Stimulated activated CD8-positive, alpha-beta memory T cell treated with anti-CD3 and anti-CD28 coated beads, Interleukin-4, amount 100 ng/mL, for 4 hours (primary cell): ENCODE results near the gene TEX14.
"Not testable (repeated sequence)": the region's sequence is repeated elsewhere in the genome, so short reads cannot be mapped to it uniquely, and the experiment has no call there.

ENCODE experiments used
- DNase-seq, 2 donors: peaks; one replicate each; pipeline ENCODE4 v3.0.0-alpha.2; 2020; ENCODE audit warnings: low read depth in 2 of 2, low spot score in 1 of 2

TEX14 gene

DNA sequence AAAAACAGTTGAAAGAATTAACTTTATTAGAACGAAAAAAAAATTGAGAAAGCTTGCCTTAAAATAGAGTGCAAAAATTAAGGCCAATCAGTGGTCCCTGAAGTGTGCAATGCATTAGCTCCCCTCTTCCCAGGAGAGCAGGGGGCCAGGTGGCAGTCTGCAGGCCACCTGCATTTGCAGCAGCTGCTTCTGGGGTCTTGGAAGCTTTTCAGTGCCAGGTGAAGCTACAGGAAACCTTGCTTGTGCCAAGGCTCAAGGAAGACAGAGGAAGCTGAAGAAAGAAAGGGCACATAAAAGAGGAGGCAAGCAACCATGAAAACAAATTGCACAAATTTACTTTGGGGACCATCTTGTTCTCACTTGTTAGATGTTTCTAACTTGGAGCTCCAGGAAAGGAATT lies 126.9 kb downstream of the TEX14 start:
- DNase-seq = no peak

GRCh38 chr17:58564243-58564642 lies 127.6 kb downstream of the TEX14 start:
- no peak for DNase-seq

GRCh38 chr17:58560511-58560910 lies 131.3 kb downstream of the TEX14 start:
- no peak for DNase-seq

- DNase-seq = no peak
Observed at GRCh38 chr17:58557981-58558380, 133.9 kb downstream of the TEX14 start.

DNA sequence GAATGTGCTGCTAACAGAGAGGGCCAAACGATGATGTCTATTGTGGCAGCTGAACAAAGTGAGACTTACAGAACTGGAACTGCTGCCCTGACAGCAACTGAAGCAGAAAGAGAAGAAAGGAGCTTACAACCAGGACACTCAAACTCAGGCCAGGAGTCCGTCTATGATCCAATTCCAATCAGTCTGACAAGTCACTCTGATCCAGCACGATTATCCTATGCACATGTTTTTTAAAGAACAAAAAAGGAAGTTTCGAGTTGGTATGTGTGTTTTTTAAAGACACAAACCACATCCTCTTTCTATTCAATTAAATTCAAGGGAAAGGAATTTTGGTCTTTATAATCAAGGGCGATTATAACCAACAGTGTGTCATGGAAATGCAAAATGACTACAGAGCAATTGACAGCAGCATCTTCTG lies 135.0 kb downstream of the TEX14 start:
- DNase-seq = no peak

DNA sequence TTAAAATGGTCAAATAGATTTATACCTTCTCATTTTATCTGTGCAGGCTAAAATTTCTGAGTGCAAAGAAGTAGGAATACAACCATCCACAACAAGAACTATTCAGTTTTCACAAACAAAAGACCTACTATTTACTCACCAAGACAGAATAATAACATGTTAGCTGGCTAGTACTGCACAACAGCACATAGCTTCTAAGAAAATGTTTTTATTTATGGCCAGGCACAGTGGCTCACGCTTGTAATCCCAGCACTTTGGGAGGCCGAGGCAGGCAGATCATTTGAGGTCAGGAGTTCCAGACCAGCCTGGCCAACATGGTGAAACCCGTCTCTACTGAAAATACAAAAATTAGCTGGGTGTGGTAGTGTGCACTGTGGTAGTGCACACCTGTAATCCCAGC lies 136.7 kb downstream of the TEX14 start:
- not testable (repeated sequence) for DNase-seq

DNA sequence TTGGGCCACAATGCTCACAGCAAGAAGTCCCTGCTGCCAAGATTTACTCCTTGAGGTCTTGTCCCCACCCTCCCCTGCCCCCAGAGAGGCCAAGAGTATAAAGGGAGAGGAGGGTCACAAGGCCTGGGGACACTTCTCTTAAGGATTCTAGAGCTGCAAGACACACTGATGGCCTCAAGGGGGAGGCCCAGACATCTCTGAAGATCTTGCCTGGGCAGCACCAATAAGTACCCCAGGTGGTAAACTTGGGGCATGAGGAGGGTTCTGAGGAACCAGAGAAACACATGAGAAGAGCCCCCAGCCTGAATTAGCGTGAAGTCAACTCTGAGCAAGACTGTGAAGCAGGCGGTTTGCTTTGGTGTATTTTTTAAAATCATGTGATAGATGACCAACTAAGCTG lies 150.6 kb downstream of the TEX14 start:
- DNase-seq = no peak

- no peak for DNase-seq
Observed at GRCh38 chr17:58539698-58540097, 152.1 kb downstream of the TEX14 start.

DNA sequence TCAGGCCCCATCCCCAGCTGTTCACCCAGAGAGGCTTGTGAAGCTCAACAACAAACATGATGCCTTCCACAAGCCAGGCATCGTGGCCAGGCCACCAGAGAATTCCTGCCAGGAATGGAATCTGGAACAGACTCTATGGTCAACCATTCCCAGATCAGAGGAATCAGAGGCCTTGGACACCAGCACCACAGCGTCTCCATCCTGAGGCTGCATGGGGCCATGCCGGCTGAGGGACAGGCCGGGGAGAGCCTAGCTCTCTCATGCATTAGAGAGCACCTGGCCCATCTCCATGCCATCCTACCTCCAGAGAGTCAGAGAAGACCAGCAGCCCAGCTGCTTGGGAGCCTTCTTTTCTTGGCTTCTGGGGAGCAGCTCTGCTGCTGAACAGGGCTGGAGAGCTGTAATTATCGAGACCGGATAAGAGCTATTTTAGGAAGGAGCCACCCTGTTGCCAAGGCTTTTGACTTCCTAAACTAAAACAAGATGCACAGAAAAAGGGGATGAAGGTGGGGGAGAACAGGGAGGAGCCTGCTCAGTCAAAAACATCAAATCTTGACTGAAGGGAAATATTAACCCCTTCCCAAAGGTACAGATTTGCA lies 152.9 kb downstream of the TEX14 start:
- DNase-seq = no peak

- no peak for DNase-seq
Observed at GRCh38 chr17:58537266-58537665, 154.6 kb downstream of the TEX14 start.

DNA sequence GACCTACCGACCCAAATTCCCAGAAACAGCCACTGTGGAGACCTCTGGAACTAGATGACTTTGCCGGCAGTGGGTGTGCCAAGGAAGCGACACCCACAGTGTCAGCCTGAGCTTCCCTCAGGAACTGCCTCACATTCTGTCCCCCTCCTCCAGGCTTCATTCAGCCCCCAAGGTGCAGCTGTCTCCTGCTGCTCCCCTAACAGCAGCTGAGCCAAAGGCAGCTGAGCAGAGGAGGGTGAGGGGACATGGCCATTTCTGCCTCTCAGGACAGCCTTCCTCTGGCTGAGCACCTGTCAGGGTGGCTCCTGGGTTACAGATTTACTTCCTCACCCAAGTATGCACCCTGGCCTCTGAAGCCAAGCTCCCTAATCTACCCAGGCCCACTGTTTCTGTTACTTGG lies 155.3 kb downstream of the TEX14 start:
- no peak for DNase-seq

- DNase-seq = no peak
Observed at GRCh38 chr17:58535431-58535830, 156.4 kb downstream of the TEX14 start.

- no peak for DNase-seq
Observed at GRCh38 chr17:58534901-58535421, 156.9 kb downstream of the TEX14 start.

DNA sequence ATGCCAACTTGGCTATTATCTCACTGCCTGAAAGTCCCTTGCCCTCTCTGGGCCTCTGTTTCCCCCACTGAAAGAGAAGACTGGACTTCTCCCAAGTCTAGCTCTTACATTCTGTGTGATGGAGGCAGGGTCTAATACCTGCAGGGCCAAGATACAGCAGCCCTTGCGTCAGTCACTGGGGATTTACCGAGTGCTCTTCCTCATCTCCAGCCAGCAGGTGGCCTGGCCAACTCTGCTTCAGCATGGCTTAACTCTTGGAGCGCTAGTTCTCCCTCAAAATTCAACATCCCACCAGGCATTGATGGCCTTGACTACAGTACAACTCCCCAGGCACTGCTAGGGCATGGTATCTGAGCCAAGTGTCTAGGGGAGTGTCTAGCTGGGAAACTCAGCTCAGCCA lies 157.5 kb downstream of the TEX14 start:
- DNase-seq = no peak

DNA sequence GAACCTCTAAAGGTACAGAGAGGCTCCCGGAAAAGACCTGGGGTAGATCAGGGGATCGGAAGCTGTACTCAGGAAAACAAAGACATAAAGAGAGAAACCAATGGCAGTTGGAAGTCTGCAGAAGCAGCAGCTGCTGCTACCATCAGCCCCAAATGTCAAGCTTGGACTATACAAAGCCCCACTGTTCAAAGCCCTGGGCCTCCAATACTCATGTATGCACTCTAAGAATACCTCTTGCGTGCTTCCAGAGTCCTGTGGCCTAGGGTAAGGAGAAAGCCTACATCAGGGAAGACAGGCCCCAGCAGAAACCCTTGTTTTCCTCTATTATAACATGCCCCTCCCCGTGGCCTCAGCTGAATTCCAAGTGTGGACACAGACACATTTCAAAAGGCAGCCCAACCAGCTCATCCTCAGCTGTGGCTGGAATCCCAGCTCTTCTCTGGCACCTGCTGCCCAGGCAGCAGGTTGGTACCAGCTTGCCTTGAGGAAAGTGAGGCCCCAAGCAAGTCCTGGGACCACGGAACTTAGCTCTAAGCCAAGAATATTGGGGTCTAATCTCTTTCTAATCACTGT lies 158.1 kb downstream of the TEX14 start:
- DNase-seq = no peak

DNA sequence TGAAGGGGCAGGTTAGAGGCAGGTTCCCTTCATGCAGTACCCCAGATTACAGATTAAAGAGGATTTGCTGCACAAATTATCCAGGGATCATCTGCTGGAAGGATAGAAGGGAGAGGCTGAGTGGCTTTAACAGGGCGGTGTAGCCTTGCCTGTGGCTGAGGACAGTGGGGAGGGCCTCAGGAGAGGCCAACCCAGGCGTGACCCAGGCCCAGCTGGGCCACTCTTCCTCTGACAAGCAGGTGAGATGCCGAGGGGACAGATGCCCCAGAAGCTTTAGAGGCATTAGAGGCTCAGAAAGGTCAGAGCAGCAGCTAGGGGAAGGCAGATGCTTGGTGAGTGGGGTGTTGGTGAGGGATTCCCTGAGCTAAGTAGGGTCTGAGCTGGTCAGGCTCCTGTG lies 159.3 kb downstream of the TEX14 start:
- DNase-seq = no peak

- peak in 1 of 2 donors; percentile 23 for DNase-seq
Observed at GRCh38 chr17:58531661-58532554, 159.9 kb downstream of the TEX14 start.

GRCh38 chr17:58531122-58531521 lies 160.7 kb downstream of the TEX14 start:
- no peak for DNase-seq

DNA sequence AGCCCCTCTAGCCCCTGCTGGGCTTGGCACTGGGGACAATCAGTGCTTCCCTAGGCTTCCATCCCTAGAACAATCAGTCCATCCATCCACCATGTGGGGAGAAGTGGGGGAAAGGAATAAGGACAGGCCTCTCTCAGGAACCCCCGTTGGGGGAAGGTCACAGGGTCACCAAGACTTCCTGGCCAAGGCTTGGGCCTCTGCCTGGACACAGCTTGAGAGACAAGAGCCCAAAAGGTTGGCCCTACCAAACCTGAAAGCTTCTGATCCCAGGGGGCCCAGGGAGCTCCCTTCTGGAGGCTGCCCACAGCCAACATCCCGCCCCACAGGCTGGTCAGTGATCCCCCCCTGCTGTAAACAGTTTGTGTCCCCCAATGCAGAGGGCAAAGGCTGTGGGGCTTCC lies 161.2 kb downstream of the TEX14 start:
- DNase-seq = no peak

DNA sequence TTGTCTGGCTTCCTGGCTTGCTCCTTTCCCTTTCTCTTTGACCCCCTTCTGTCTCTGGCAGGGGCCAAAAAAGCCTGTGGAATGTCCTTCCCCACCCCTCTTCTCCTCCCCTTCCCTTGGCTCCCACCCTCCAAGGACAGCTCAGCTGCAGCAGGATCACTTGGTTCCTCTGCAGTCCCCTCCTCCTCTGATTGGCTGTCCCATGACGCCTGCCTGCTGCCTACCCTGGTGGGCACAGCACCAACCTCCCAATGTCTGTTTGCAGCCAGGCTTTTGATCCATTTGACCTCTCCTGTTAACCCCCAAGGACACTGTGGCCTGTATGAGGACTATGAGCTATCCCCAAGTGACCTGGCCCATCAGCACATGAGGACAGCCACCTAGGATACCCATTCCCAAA lies 162.6 kb downstream of the TEX14 start:
- DNase-seq = no peak

DNA sequence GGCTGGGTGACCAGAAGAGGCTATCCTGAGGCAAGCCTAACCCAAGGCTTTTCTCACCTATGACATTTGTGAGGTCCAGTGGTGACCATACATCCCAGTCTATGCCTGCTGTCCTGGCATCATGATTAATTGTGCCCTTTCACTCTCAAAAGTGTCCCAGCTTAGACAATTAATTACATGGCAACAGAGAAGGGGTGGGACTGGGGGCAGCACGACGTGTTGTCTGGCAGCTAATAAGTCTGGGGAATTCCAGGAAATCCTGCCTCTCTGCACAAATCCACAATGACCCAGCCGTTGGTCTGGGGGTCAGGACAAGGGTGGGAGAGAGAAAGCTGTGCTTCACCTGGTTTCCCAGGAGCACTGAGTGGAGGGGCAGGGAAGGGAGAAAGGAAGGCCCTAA lies 163.4 kb downstream of the TEX14 start:
- no peak for DNase-seq

- no peak for DNase-seq
Observed at GRCh38 chr17:58527949-58528348, 163.9 kb downstream of the TEX14 start.
